SIG-M5 treated with dmso at 0.1 percent for 504 hours (cell line): ENCODE measurements around the gene ACTR10.

Experiments used
- DNase-seq: peaks from one replicate; lab custom pipeline; 2025; ENCODE audit not compliant: unreplicated experiment; lab: John Stamatoyannopoulos, UW

The ACTR10 gene

GRCh38 chr14:58278177-58278576 lies 78.2 kb downstream of the ACTR10 start:
- DNase-seq = no peak

GRCh38 chr14:58280954-58281787 lies 81.2 kb downstream of the ACTR10 start:
- DNase-seq = peak; percentile 48

- DNase-seq = no peak
Observed at GRCh38 chr14:58281969-58282368, 82.0 kb downstream of the ACTR10 start.

- DNase-seq = no peak
Observed at GRCh38 chr14:58282925-58283593, 83.1 kb downstream of the ACTR10 start.

GRCh38 chr14:58283730-58284129 lies 83.8 kb downstream of the ACTR10 start:
- no peak for DNase-seq

- no peak for DNase-seq
Observed at GRCh38 chr14:58285132-58285531, 85.2 kb downstream of the ACTR10 start.
